ENCODE results near the gene SCAI. TPM values are rescaled to one million over a fixed set of nuclear protein-coding genes. Genes with fewer than 3 reads are reported as not detected.
"Not testable (repeated sequence)": the region's sequence is repeated elsewhere in the genome, so short reads cannot be mapped to it uniquely, and the experiment has no call there.

The SCAI gene
- total RNA-seq, 1 donor from 2014 or later: 13.4 TPM

- peaks cover 5% of the 10 kb centered on the region for H3K36me3 Mint-ChIP-seq (ENCODE audit: low read depth)
- no peak overlapping the region for H3K4me3 Mint-ChIP-seq
- DNase-seq: no peak
- no peak overlapping the region for H3K27ac Mint-ChIP-seq
- intact Hi-C loops (cut with micrococcal nuclease): no loop called here
- H3K27me3 Mint-ChIP-seq: no peaks in the 10 kb centered on the region
- no peaks in the 10 kb centered on the region for H3K4me1 Mint-ChIP-seq
- no peaks in the 10 kb centered on the region for H3K9me3 Mint-ChIP-seq
Observed at GRCh38 chr9:124950050-124950718, 193.1 kb downstream of the SCAI start.

- Mint-ChIP-seq H3K4me1 (no peaks in the 10 kb centered on the region), H3K9me3 (no peaks in the 10 kb centered on the region), H3K36me3 (ENCODE audit: low read depth) (peaks cover 5% of the 10 kb centered on the region), H3K27ac (no peak overlapping the region), H3K4me3 (no peak overlapping the region), H3K27me3 (no peaks in the 10 kb centered on the region)
- no peak for DNase-seq
- intact Hi-C loops (cut with micrococcal nuclease): no loop called here
Observed at GRCh38 chr9:124949387-124949786, 193.9 kb downstream of the SCAI start.

- no peak overlapping the region for H3K4me3 Mint-ChIP-seq
- H3K27ac Mint-ChIP-seq: no peak overlapping the region
- no peak for DNase-seq
- H3K4me1 Mint-ChIP-seq: peaks cover under 1% of the 10 kb centered on the region
- H3K36me3 Mint-ChIP-seq (ENCODE audit: low read depth): peaks cover 5% of the 10 kb centered on the region
- no peaks in the 10 kb centered on the region for H3K9me3 Mint-ChIP-seq
- intact Hi-C loops (cut with micrococcal nuclease): no loop called here
- H3K27me3 Mint-ChIP-seq: no peaks in the 10 kb centered on the region
Observed at GRCh38 chr9:124947727-124948391, 195.5 kb downstream of the SCAI start.

DNA sequence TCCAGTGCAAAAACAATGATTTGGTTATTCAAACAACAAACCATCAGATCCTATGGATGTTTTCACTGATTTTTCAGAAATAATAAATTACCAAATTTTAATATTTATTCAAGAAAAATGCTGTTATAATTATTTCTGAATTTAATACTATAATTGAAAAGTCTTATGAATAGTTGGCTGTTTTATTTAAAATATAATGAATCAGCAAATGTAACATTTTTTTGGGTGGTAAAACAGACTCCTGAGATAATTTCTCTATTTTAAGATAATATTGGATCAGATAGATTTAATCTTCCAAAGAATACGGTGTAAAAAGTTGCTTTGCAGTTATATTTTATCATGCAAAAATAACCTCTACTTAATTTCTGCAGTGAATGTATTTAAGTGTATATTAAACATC lies 197.2 kb downstream of the SCAI start:
- Mint-ChIP-seq H3K27me3 (no peaks in the 10 kb centered on the region), H3K27ac (no peak overlapping the region), H3K36me3 (ENCODE audit: low read depth) (peaks cover 5% of the 10 kb centered on the region), H3K4me1 (peaks cover 7% of the 10 kb centered on the region), H3K9me3 (no peaks in the 10 kb centered on the region), H3K4me3 (no peak overlapping the region)
- no peak for DNase-seq
- intact Hi-C loops (cut with micrococcal nuclease): no loop called here

DNA sequence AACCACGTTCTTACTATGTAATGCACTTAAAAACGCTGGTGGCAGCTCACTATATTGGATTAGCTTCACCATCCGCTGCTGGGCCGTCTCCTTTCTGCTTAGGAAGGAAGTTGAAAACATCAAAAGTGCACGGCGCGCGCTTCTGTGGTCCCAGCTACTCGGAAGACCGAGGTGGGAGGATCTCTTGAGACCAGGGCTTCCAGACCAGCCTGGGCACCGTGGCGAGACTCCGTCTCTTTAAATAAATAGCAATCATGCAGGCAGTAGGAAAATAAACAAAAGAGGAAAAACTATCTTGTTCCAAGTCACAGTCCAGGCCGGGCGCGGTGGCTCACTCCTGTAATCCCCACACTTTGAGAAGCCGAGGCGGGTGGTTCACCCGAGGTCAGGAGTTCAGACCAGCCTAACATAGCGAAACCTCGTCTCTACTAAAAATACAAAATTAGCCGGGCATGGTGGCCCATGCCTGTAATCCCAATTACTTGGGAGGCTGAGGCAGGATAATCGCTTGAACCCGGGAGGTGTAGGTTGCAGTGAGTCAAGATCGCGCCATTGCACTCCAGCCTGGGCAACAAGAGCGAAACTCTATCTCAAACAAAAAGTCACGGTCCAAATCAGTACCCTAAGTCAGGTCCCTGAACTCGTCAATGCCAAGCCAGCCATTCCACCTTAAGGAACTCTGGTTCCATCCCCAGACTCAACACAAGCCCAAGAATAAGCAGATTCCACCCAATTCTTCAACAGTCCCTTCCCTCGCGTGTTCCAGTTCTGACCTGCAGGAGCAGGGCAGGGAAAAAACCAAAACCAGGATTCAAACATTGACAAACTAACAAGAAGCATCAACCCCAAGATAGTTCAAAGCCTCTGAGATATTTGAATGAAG lies 201.4 kb downstream of the SCAI start:
- peak; percentile 92 for DNase-seq
- H3K27ac Mint-ChIP-seq: peak overlapping the region; percentile 99
- intact Hi-C loops (cut with micrococcal nuclease): loop anchor here (1.0 to 5.0 kb wide), 7 partner anchors 72 to 430 kb away; partner anchors contain the start of genes HSPA5, NR6A1, PPP6C and SCAI
- H3K27me3 Mint-ChIP-seq: no peaks in the 10 kb centered on the region
- H3K9me3 Mint-ChIP-seq: no peaks in the 10 kb centered on the region
- peak overlapping the region; percentile 95 for H3K4me3 Mint-ChIP-seq
- H3K36me3 Mint-ChIP-seq (ENCODE audit: low read depth): peaks cover 10% of the 10 kb centered on the region
- H3K4me1 Mint-ChIP-seq: peaks cover 21% of the 10 kb centered on the region

DNA sequence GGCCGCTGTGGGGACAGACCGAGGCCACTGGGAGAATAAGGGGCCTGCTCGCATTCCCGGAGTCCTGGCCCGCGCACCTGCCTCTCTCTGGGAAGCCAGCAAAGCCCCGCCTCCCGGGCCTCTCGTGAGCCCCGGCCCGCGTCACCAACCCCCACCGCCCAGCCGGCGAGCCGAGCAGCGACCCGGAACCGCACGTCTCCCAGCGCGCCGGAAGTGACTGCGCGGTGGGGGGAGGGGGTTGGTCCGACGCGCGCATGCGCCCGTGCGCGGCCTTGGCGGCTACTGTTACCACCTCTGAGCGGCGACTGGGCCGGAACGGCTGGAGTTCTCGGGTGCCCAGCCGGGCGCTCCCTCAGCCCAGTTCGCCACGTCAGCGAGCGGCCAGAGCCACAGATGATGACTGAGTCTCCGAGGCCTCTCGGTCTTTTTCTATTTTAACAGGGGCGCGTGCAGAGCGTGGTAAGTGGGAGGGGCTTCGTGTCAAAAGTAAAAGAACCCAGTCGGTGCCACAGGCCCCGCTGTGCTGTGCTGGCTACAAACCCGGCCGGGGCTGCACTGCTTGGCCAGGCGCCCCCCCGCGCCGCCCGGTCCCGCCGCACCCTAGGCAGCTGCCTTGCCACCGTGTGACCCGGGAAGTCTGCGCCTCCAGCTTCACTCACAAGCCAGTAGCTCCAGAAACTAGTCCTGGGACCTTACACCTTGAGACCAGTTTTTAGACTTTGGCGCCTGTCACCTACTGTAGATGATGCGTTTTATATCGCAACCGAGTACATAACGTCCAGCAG lies 202.2 kb downstream of the SCAI start, which contains the start of gene GOLGA1:
Gene GOLGA1 (minus strand): TSS at position 190 of the 785 bp plus-strand sequence. CDS start 2,372 bp downstream, outside the sequence.
- H3K4me1 Mint-ChIP-seq: peaks cover 21% of the 10 kb centered on the region
- peak within 1 kb of the TSS; percentile 95 for H3K4me3 Mint-ChIP-seq
- H3K27me3 Mint-ChIP-seq: no peaks in the 10 kb centered on the region

GRCh38 chr9:124940521-124940893 lies 202.8 kb downstream of the SCAI start:
- intact Hi-C loops (cut with micrococcal nuclease): loop anchor here (2.0 to 5.0 kb wide), 3 partner anchors 170 to 432 kb away; partner anchors contain the start of gene NR6A1
- Mint-ChIP-seq H3K4me3 (peak overlapping the region; percentile 95), H3K27ac (peak overlapping the region; percentile 86), H3K4me1 (peaks cover 21% of the 10 kb centered on the region), H3K36me3 (ENCODE audit: low read depth) (peaks cover 14% of the 10 kb centered on the region), H3K9me3 (no peaks in the 10 kb centered on the region), H3K27me3 (no peaks in the 10 kb centered on the region)
- no peak for DNase-seq

More for the DNA sequence above, 202.2 kb downstream of the SCAI start, which contains the start of gene GOLGA1:
- peaks cover 10% of the 10 kb centered on the region for H3K36me3 Mint-ChIP-seq (ENCODE audit: low read depth)
- intact Hi-C loops (cut with micrococcal nuclease): loop anchor here (1.0 to 5.0 kb wide), 7 partner anchors 71 to 431 kb away; partner anchors contain the start of genes HSPA5, NR6A1, PPP6C and SCAI
- DNase-seq: peak; percentile 98
- peak within 1 kb of the TSS; percentile 99 for H3K27ac Mint-ChIP-seq
- H3K9me3 Mint-ChIP-seq: no peaks in the 10 kb centered on the region

- Mint-ChIP-seq H3K9me3 (no peaks in the 10 kb centered on the region), H3K4me1 (peaks cover 21% of the 10 kb centered on the region), H3K4me3 (peak overlapping the region; percentile 95), H3K27ac (peak overlapping the region; percentile 86), H3K27me3 (no peaks in the 10 kb centered on the region), H3K36me3 (ENCODE audit: low read depth) (peaks cover 15% of the 10 kb centered on the region)
- intact Hi-C loops (cut with micrococcal nuclease): loop anchor here (2.0 to 5.0 kb wide), 3 partner anchors 169 to 432 kb away; partner anchors contain the start of gene NR6A1
- DNase-seq: no peak
Observed at GRCh38 chr9:124939944-124940343, 203.4 kb downstream of the SCAI start.

DNA sequence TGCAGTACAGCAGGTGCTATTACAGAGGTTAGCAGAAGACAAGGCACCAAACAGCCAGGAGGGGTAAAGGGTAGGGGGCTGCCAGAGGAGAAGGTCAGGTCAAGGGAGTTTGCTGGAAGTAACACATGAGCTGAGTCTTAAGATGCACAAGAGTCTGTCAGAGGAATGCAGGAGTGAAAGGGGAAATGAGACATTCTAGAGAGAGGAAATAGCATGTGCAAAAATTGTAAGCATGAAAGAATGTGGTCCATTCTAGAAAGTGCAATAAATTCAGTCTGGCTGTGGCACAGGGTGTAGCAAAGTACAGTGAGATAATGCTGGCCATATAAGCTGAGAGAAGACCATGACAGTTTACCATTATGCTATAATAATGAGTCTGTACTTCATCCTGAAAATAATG lies 209.0 kb downstream of the SCAI start:
- Mint-ChIP-seq H3K4me3 (no peak overlapping the region), H3K36me3 (ENCODE audit: low read depth) (peaks cover 41% of the 10 kb centered on the region), H3K27ac (no peak overlapping the region), H3K27me3 (no peaks in the 10 kb centered on the region), H3K4me1 (peaks cover 13% of the 10 kb centered on the region), H3K9me3 (no peaks in the 10 kb centered on the region)
- intact Hi-C loops (cut with micrococcal nuclease): no loop called here
- DNase-seq: peak; percentile 40

DNA sequence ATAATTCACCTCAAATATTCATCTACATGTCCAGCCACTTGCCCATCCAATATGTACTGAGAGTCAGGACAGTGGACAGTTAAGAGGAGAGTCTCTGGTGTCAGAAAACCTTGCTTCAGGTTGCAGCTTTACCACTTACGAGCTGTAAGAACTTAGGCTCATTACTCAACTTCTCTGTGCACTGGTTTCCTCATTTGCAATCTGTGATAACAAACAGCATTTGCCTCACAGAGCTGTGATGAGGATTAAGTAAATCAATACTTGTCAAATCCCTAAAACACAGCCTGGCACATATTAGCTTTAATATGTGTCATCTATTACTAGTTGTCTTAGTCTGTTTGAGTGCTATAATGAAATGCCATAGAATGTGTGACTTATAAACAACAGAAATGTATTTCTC lies 211.0 kb downstream of the SCAI start:
- Mint-ChIP-seq H3K27ac (no peak overlapping the region), H3K4me3 (no peak overlapping the region), H3K36me3 (ENCODE audit: low read depth) (peaks cover 44% of the 10 kb centered on the region), H3K27me3 (no peaks in the 10 kb centered on the region), H3K4me1 (peaks cover 5% of the 10 kb centered on the region), H3K9me3 (no peaks in the 10 kb centered on the region)
- intact Hi-C loops (cut with micrococcal nuclease): no loop called here
- DNase-seq: no peak

GRCh38 chr9:124929464-124929863 lies 213.9 kb downstream of the SCAI start:
- intact Hi-C loops (cut with micrococcal nuclease): no loop called here
- Mint-ChIP-seq H3K4me3 (no peak overlapping the region), H3K36me3 (ENCODE audit: low read depth) (peaks cover 42% of the 10 kb centered on the region), H3K27me3 (no peaks in the 10 kb centered on the region), H3K27ac (no peak overlapping the region), H3K9me3 (no peaks in the 10 kb centered on the region), H3K4me1 (peaks cover 5% of the 10 kb centered on the region)
- DNase-seq: no peak

DNA sequence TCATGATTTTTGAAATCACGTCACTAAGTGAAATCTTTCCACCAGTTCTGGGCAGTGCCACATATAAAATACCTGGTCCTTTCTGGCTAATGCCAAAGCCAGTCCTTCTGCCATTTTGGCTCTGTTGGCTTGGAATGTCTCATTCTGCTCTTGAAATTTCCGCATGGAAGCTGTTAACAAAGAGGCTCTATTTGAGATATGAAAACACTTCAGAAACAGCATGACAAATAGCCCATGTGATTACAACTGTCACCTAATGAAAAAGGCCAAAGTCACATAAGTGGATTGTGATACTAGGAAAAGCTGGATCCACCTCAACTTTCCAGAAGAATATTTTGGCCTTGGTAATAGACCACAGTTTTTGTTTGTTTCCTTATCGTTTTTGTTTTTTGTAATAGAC lies 215.2 kb downstream of the SCAI start:
- H3K9me3 Mint-ChIP-seq: no peaks in the 10 kb centered on the region
- H3K27me3 Mint-ChIP-seq: no peaks in the 10 kb centered on the region
- no peak for DNase-seq
- peaks cover 34% of the 10 kb centered on the region for H3K36me3 Mint-ChIP-seq (ENCODE audit: low read depth)
- no peak overlapping the region for H3K27ac Mint-ChIP-seq
- intact Hi-C loops (cut with micrococcal nuclease): no loop called here
- no peaks in the 10 kb centered on the region for H3K4me1 Mint-ChIP-seq
- no peak overlapping the region for H3K4me3 Mint-ChIP-seq

DNA sequence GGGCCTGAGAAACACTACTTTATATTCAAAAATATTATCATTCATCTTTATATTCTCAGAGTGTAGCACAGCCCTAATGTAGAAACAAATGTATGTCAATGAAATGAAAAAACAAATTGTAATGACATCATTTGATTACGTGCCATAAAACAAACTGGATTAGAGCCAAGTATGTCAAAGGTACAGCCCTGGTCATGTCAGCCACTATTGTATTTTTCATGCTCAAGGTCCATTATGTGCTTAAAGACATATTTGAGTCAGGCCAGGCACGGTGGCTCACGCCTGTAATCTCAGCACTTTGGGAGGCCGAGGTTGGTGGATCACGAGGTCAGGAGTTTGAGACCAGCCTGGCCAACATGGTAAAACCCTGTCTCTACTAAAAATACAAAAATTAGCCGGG lies 222.9 kb downstream of the SCAI start:
- H3K4me1 Mint-ChIP-seq; H3K9me3 Mint-ChIP-seq; intact Hi-C loops (cut with micrococcal nuclease); H3K27me3 Mint-ChIP-seq; H3K27ac Mint-ChIP-seq; DNase-seq; H3K4me3 Mint-ChIP-seq: not testable (repeated sequence)
- H3K36me3 Mint-ChIP-seq (ENCODE audit: low read depth): peaks cover 39% of the 10 kb centered on the region

Measured in activated CD4-positive, alpha-beta T cell treated with anti-CD3 and anti-CD28 coated beads, Interleukin-2, amount 10 ng/mL, durations not matched to agents 24 days and 14 days (primary cell).